Measurements from ENCODE around the gene RNF141.

Gene RNF141

GRCh38 chr11:10478574-10479550 is 62.1 kb downstream of the RNF141 start:
- FAIRE-seq, result no peak

- FAIRE-seq, result no peak
These were observed 62.9 kb downstream of the RNF141 start for GRCh38 chr11:10478066-10478465.

DNA sequence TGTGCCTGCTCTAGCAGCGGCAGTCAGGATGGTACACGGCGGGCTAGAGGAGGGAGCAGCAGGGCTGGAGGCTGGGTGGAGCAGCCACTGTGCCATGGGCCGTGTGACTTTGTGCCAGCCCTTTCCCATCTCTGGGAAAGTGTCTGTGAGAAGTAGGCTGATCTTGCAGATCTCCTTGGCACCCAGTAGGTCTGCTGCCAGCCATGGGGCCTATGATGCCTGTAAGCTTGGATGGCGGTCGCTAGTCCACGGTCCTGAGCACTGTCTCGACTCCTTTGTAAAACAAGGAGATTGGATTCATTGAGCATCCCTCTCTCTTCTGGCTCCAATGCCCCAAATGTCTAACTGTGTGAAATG is 63.3 kb downstream of the RNF141 start:
- FAIRE-seq, result no peak

DNA sequence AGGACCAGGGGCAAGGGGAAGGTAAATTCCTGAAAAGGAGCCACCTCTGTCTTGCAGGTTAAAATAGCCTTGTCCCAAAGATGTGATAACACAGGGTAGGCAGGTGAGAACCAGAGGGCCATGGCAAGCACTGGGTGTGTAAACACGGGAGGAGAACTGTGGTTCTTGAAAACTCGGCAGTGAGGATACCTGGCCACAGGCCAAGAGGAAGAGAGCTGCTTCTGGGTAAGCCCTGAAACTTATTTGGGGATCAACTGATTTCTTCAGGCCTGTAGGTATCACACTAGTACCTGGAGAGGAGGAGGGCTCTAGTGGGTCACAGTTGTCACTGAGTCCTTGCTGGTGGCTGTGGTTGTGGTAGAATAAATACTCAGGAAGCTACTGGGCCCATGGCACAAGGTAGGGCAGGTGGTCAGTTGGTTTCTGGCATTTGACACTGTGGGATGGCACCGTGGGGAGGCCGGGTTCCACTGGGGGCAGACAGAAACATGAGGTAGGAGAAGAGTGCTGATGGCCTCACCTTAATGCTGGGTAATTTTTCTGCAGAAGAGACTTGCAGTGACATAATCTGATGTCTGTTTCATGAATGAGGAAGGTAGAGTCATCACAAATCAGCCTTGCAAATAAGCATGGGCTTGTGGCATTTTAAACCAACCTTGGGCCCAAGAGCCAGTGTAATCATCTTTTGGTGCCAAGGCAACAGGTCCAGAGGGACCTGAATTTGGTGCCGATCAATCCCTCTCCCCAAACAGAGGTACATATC is 63.9 kb downstream of the RNF141 start:
- FAIRE-seq, result no peak

DNA sequence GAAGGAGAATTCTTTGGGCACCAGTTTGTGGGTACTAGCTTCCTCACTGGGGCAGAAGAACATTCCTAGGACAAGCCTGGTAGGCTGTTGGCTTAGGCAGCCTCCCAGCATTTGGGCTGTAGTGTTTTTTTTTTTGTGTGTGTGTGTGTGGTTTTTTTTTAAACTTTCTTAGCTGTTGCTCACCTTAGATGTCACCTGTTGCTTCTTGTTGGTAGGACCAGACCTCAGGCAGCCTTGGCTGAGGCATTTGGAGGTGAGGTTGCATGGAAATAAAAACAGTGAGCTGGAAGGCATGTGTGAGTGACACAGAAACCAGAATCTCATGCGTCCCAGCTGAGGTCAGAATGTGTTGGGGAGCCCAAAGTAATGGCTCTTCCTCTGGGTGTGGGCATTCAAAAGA is 64.6 kb downstream of the RNF141 start:
- FAIRE-seq, result no peak

DNA sequence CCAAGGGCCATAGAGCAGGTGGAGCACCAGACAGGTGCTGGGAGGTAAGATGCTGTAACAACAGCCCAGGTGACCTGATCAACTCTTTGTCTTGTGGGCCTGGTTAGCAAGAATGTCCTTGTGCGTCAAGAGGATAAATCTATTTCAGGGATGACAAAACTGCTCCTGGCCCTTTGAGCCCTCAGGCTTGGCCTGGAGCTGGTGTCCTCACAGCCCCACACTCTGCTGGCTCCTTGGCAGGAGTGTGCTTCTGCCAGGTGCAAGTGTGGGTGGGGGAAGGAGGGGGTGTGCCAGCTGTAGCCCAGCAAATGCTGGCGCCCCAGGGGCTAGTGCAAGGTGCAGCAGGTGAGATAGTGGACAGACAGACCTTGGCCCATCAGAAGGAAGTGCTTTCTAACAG is 66.4 kb downstream of the RNF141 start:
- no peak for FAIRE-seq

- no peak for FAIRE-seq
These were observed 67.6 kb downstream of the RNF141 start for GRCh38 chr11:10473371-10473770.

DNA sequence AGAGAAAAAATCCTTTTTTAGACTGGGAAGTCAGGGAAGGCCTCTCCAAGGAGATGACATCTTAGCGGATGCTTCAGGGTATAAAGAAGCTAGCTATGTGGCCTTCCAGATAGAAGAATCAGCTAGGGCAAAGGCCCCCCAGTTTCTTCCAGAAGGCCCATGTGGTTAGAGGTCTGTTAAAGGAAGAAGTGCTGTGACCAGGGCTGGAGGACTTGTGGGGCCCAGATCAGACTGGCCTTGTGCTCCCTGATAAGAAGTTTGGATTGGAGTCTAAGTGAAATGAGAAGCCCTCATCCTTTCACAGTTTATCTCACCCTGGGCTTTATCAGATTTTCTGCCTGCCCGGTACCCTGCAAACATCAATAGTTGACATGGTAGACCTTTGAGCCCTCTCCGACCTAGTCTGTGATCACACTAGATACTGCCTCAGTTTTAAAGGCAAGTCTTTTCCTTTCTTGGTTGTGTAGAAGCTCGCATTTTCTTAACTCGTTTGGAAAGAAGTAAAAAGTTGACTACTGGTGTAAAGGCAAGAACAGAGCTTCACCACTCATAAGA is 78.2 kb downstream of the RNF141 start:
- no peak for FAIRE-seq

All from endometrium (tissue), 2 donors.